ENCODE data around the gene SLFN12. TPM values are rescaled to one million over a fixed set of nuclear protein-coding genes. Genes with fewer than 3 reads are reported as not detected.

SLFN12 gene
- total and polyA plus RNA-seq, 10 of the 15 experiments (the other 5 are each of a cell fraction or from before 2014, with no cell fraction given): 8.7 to 18.5 (median 13.4) TPM

DNA sequence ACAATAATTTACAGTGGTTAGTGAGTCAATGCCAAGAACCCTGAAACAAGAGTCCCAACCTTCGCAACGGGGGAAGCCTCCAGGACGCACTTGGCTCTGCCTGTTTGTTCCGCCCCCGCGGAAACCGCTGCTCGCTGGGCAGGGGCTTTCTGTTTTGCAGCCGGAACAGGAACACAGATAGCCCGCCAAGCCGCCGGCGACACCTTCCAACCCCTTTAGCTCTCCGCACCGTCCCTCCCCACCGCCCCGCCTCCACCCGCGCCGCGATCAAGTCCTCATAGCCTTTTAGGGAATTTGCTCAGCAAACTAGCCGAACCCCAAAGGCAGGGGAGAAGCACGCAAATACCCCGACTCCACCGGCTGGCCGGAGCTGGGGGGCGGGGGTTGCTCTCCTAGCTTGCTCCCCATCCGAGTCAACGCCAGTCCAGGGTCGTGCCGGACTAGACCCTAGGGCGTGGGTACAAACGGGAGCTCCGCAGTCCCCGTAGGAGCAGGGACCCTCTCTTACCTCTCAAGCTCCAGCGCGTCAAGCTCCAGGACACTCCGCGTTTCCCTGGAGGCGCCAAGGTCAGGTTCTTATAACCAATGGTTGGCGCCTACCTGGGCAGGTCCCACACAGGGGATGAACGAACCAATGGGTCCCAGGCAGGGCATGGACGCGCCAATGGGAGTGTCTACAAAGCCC lies 16.1 kb upstream of the SLFN12 start, which contains the start of gene SLFN13 (continued):
- TF ChIP-seq, protein P1, sequence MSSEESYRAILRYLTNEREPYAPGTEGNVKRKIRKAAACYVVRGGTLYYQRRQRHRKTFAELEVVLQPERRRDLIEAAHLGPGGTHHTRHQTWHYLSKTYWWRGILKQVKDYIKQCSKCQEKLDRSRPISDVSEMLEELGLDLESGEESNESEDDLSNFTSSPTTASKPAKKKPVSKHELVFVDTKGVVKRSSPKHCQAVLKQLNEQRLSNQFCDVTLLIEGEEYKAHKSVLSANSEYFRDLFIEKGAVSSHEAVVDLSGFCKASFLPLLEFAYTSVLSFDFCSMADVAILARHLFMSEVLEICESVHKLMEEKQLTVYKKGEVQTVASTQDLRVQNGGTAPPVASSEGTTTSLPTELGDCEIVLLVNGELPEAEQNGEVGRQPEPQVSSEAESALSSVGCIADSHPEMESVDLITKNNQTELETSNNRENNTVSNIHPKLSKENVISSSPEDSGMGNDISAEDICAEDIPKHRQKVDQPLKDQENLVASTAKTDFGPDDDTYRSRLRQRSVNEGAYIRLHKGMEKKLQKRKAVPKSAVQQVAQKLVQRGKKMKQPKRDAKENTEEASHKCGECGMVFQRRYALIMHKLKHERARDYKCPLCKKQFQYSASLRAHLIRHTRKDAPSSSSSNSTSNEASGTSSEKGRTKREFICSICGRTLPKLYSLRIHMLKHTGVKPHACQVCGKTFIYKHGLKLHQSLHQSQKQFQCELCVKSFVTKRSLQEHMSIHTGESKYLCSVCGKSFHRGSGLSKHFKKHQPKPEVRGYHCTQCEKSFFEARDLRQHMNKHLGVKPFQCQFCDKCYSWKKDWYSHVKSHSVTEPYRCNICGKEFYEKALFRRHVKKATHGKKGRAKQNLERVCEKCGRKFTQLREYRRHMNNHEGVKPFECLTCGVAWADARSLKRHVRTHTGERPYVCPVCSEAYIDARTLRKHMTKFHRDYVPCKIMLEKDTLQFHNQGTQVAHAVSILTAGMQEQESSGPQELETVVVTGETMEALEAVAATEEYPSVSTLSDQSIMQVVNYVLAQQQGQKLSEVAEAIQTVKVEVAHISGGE (CRISPR knock-in tag; IDR thresholded peaks at IDR 0.05): no peak
- TF ChIP-seq SIN3A (IDR thresholded peaks at IDR 0.05; ENCODE audit: low read depth, low read length): 0 out of 2 replicates have a peak, but pooled peaks have one; percentile 56
- TF ChIP-seq PBX3 (IDR thresholded peaks at IDR 0.05; ENCODE audit: insufficient replicate concordance, low read depth, low read length): peak; percentile 4
- TF ChIP-seq SUZ12 (IDR thresholded peaks at IDR 0.05; ENCODE audit: unreplicated experiment): no peak
- TF ChIP-seq MTA2 (IDR thresholded peaks at IDR 0.05; ENCODE audit: low read depth): peak; percentile 64
- no peak; the same call in 1 of the 2 replicates for TF ChIP-seq ZNF207 (IDR thresholded peaks at IDR 0.05; ENCODE audit: borderline replicate concordance)
- no peak for TF ChIP-seq RBBP5 (conservative IDR thresholded peaks at IDR 0.05)
- peak; percentile 66 for TF ChIP-seq NBN (IDR thresholded peaks at IDR 0.05)
- TF ChIP-seq IKZF1 (conservative IDR thresholded peaks at IDR 0.05): peak; percentile 86
- peak; percentile 85 for TF ChIP-seq POLR2AphosphoS5 (IDR thresholded peaks at IDR 0.05; ENCODE audit: low read length)
- no peak for TF ChIP-seq HDAC2 (IDR thresholded peaks at IDR 0.05)
- TF ChIP-seq EP300 (IDR thresholded peaks at IDR 0.05; ENCODE audit: borderline replicate concordance in 1 of 2, control insufficient read depth in 1 of 2, low read depth in 2 of 2, low read length in 2 of 2): peak; percentile 28 to 71; a peak in 2 of 4 replicates
- no peak for TF ChIP-seq ZNF24 (IDR thresholded peaks at IDR 0.05)
- 0 out of 2 replicates have a peak, but pooled peaks have one; percentile 30 for TF ChIP-seq YY1 (IDR thresholded peaks at IDR 0.05; ENCODE audit: low read depth, low read length)
- TF ChIP-seq NR2C2 (IDR thresholded peaks at IDR 0.05; ENCODE audit: borderline replicate concordance, control insufficient read depth, insufficient read length, low read depth): no peak
- no peak; the same call in 1 of the 2 replicates for TF ChIP-seq FOXM1 (IDR thresholded peaks at IDR 0.05; ENCODE audit: low read depth, low read length)
- TF ChIP-seq KDM1A (IDR thresholded peaks at IDR 0.05; ENCODE audit: borderline replicate concordance): no peak
- peak; percentile 88 for TF ChIP-seq RELA (IDR thresholded peaks at IDR 0.05; ENCODE audit: borderline replicate concordance, partially characterized antibody)
- TF ChIP-seq DPF2 (IDR thresholded peaks at IDR 0.05): peak; percentile 63; the same call in 1 of the 2 replicates
- peak in 1 of 2 experiments; percentile 36; a peak in 1 of 4 replicates for TF ChIP-seq BHLHE40 (IDR thresholded peaks at IDR 0.05; ENCODE audit: borderline replicate concordance in 1 of 2, low read depth in 2 of 2, low read length in 1 of 2)
- TF ChIP-seq NFIC (IDR thresholded peaks at IDR 0.05; ENCODE audit: low read depth, low read length): peak; percentile 47; the same call in 1 of the 2 replicates
- no peak for TF ChIP-seq JUND (IDR thresholded peaks at IDR 0.05; ENCODE audit: low read depth, low read length)
- peak; percentile 83 for TF ChIP-seq POLR2A (IDR thresholded peaks at IDR 0.05; ENCODE audit: low read depth, low read length)
- 0 out of 2 replicates have a peak, but pooled peaks have one; percentile 4 for TF ChIP-seq CBX5 (IDR thresholded peaks at IDR 0.05; ENCODE audit: low read depth)
